CD14-positive monocyte (primary cell): ENCODE measurements around the gene CDH4. TPM values are rescaled to one million over a fixed set of nuclear protein-coding genes. Genes with fewer than 3 reads are reported as not detected.

ENCODE experiments used
- DNase-seq, 3 donors: peaks; one replicate each; pipeline ENCODE4 v3.0.0-alpha.2; 2011 to 2022
- H2AFZ ChIP-seq: 2 replicates; pipeline ENCODE4 v1.6.0; 2012; ENCODE audit warnings: mild to moderate bottlenecking, low read depth, low read length, inconsistent platforms; ENCODE audit not compliant: insufficient read depth, poor library complexity, severe bottlenecking
- H3K27ac ChIP-seq, 2 donors: 1 replicate in 1 of 2; 2 replicates in 1 of 2; pipeline ENCODE4 v1.5.1; 2012 to 2013; ENCODE audit warnings: low read length in 2 of 2, control low read depth in 1 of 2, inconsistent platforms in 1 of 2, low read depth in 1 of 2, mild to moderate bottlenecking in 1 of 2
- H3K27me3 ChIP-seq, 2 donors: one replicate each; pipeline versions ENCODE4 v1.6.0 to v1.6.1; 2011 to 2013; ENCODE audit warnings: low read length in 2 of 2; ENCODE audit not compliant: control insufficient read depth in 2 of 2, insufficient read depth in 2 of 2
- H3K36me3 ChIP-seq, 2 donors: replicated peaks in 1 of 2; 1 replicate in 1 of 2; 2 replicates in 1 of 2; pipeline versions ENCODE4 v1.5.1 to v1.6.1; 2012 to 2013; ENCODE audit warnings: low read length in 2 of 2, control low read depth in 1 of 2, inconsistent platforms in 1 of 2, mild to moderate bottlenecking in 1 of 2; ENCODE audit not compliant: insufficient read depth in 2 of 2, control insufficient read depth in 1 of 2
- H3K4me1 ChIP-seq, 2 donors: 1 replicate in 1 of 2; 2 replicates in 1 of 2; pipeline versions ENCODE4 v1.5.1 to v1.6.1; 2012 to 2013; ENCODE audit warnings: low read length in 2 of 2, control low read depth in 1 of 2, inconsistent platforms in 1 of 2, mild to moderate bottlenecking in 1 of 2, moderate library complexity in 1 of 2; ENCODE audit not compliant: insufficient read depth in 2 of 2, control insufficient read depth in 1 of 2
- H3K4me2 ChIP-seq: replicated peaks from 2 replicates; pipeline ENCODE3; 2012; ENCODE audit warnings: low read length, moderate library complexity, mild to moderate bottlenecking; ENCODE audit not compliant: poor library complexity, severe bottlenecking; ENCODE audit errors: extremely low read depth
- H3K4me3 ChIP-seq, 3 experiments: fragments of 200-600 bp in 1 of 3; sonication (generic) in 1 of 3; replicated peaks in 1 of 3; 1 replicate in 2 of 3; 2 replicates in 1 of 3; pipeline ENCODE4 v1.5.1; 2011 to 2013; ENCODE audit warnings: low read length in 3 of 3, mild to moderate bottlenecking in 3 of 3, control low read depth in 2 of 3, low read depth in 2 of 3, inconsistent platforms in 1 of 3, moderate library complexity in 1 of 3
- H3K79me2 ChIP-seq: 2 replicates; pipeline ENCODE4 v1.6.0; 2012; ENCODE audit warnings: mild to moderate bottlenecking, control low read depth, inconsistent platforms, low read length, moderate library complexity; ENCODE audit not compliant: insufficient read depth
- H3K9ac ChIP-seq: 2 replicates; pipeline ENCODE4 v1.6.0; 2017; ENCODE audit warnings: low read length, mild to moderate bottlenecking; ENCODE audit not compliant: insufficient read depth, poor library complexity, severe bottlenecking
- H3K9me3 ChIP-seq, 2 donors: replicated peaks in 1 of 2; 1 replicate in 1 of 2; 2 replicates in 1 of 2; pipeline versions ENCODE4 v1.5.1 to v1.6.1; 2012 to 2013; ENCODE audit warnings: low read length in 2 of 2, control low read depth in 1 of 2; ENCODE audit not compliant: control insufficient read depth in 1 of 2, insufficient read depth in 1 of 2
- H4K20me1 ChIP-seq: 2 replicates; pipeline ENCODE4 v1.6.0; 2012; ENCODE audit warnings: mild to moderate bottlenecking, low read length, control low read depth, moderate library complexity; ENCODE audit not compliant: insufficient read depth
- H3K27ac Mint-ChIP-seq, 7 donors: one replicate each; pipeline ENCODE4 v1.8.0; 2020; ENCODE audit warnings: mild to moderate bottlenecking in 7 of 7, mixed read lengths in 7 of 7, moderate library complexity in 6 of 7, inconsistent platforms in 2 of 7
- H3K27me3 Mint-ChIP-seq, 3 donors: one replicate each; pipeline ENCODE4 v1.8.0; 2021 to 2022; ENCODE audit warnings: low read depth in 3 of 3, mild to moderate bottlenecking in 3 of 3, mixed read lengths in 3 of 3, moderate library complexity in 3 of 3, inconsistent platforms in 1 of 3
- H3K36me3 Mint-ChIP-seq, 2 donors: one replicate each; pipeline ENCODE4 v1.8.0; 2020; ENCODE audit warnings: mixed read lengths in 2 of 2, inconsistent platforms in 1 of 2, mild to moderate bottlenecking in 1 of 2
- H3K4me1 Mint-ChIP-seq: one replicate; pipeline ENCODE4 v1.8.0; 2020; ENCODE audit warnings: mild to moderate bottlenecking, mixed read lengths
- H3K4me3 Mint-ChIP-seq, 2 donors: one replicate each; pipeline ENCODE4 v1.8.0; 2020; ENCODE audit warnings: mild to moderate bottlenecking in 2 of 2, mixed read lengths in 2 of 2, moderate library complexity in 1 of 2
- H3K9me3 Mint-ChIP-seq, 7 donors: one replicate each; pipeline ENCODE4 v1.8.0; 2020 to 2022; ENCODE audit warnings: mixed read lengths in 7 of 7, mild to moderate bottlenecking in 6 of 7, moderate library complexity in 6 of 7, inconsistent platforms in 2 of 7
- WGBS: methylation state at CpG from one replicate; pipeline ENCODE4 v1.1.5; 2013; ENCODE audit warnings: missing lambda C conversion rate; ENCODE audit not compliant: insufficient coverage; 5-methylcytosine and 5-hydroxymethylcytosine counted together
- intact Hi-C, 2 donors: fragments of 100-400 bp; cut with micrococcal nuclease; formaldehyde crosslinking; loops; one replicate each; pipeline versions ENCODE4 v1.15.0 to v1.15.1; 2023
- polyA plus RNA-seq, 3 donors: library from polyadenylated mRNA; depleted of rRNA in 1 of 3; unstranded in 2 of 3; stranded (reverse) in 1 of 3; fragments of 300-500 nt in 2 of 3; fragments of >200 nt in 1 of 3; fragmentation: Illumina TruSeq in 2 of 3; gene quantifications; 1 replicate in 2 of 3; 2 replicates in 1 of 3; pipeline ENCODE4 v1.2.3, GENCODE V29; 2012 to 2021
- TF ChIP-seq, protein P1 (sequence below): fragments of 200-600 bp; IDR thresholded peaks from one replicate; pipeline ENCODE4 v1.8.0; 2022; ENCODE audit warnings: antibody characterized with exemption, mild to moderate bottlenecking

CDH4 gene
- polyA plus RNA-seq, 3 donors, result not detected

DNA sequence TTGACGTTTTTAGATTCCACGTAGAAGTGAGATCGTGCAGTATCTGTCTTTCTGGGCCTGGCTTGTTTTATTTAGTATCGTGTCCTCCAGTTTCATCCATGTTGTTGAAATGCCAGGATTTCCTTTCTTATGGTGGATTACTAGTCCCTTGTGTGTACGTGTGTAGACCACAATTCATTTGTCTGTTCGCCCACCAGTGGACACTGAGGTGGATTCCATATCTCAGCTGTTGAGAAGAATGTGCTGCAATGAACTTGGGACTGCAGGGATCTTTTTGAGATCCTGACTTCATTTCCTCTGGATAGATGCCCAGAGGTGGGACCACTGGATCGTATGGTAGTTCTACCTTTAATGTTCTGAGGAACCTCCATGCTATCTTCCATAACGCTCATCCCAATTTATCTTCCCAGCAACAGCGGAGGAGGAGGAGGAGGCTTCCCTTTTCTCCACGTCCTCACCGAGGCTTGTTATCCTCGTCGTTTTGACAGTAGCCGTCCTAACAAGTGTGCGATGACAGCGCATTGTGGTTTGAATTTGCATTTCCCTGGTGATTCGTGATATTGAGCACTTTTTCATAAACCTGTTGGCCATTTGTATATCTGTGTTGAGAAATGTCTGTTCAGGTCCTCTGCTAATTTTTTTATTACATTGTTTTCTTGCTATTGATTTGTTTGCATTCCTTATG lies 62.4 kb downstream of the CDH4 start:
- H3K27ac ChIP-seq, result no peak overlapping the region
- no peaks in the 10 kb centered on the region for H3K36me3 Mint-ChIP-seq

DNA sequence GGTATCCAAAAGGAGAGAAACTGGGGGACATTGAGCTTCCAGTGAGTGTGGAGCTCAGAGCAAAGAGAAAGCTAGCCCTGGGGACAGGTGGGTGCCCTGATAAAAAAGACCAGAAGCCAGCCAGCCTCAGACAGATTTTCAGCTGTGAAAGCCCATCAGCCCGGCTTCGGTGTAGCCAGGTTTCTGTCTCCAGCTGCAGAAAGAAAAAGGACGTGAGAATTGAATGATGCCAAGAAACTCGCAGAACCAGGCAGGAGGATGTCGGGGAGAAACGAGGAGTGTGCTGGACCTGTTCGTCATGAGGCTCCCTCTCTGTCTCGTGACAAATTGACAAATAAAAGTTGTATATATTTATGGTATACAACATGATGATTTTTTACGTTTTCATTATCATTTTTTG lies 63.3 kb downstream of the CDH4 start:
- Mint-ChIP-seq H3K9me3 (peaks cover 0 to 41% (median 24%) of the 10 kb centered on the region in 7 donors), H3K4me3 (no peak overlapping the region), H3K4me1 (no peaks in the 10 kb centered on the region), H3K36me3 (no peaks in the 10 kb centered on the region), H3K27ac (no peak overlapping the region), H3K27me3 (peaks cover 0 to 3% (median 3%) of the 10 kb centered on the region in 3 donors)
- Histone ChIP-seq H3K27me3 (no peaks in the 10 kb centered on the region), H3K4me3 (no peak overlapping the region), H3K36me3 (no peaks in the 10 kb centered on the region), H3K4me1 (no peaks in the 10 kb centered on the region), H3K9ac (no peak overlapping the region), H3K9me3 (peaks cover 0 to 92% of the 10 kb centered on the region in 2 donors), H3K27ac (no peak overlapping the region), H4K20me1 (no peaks in the 10 kb centered on the region), H2AFZ (no peak overlapping the region), H3K79me2 (no peaks in the 10 kb centered on the region), H3K4me2 (no peak overlapping the region)
- intact Hi-C loops, result no loop called here
- WGBS, result 97% methylated on average over 5 of the region's 9 CpGs
- no peak for DNase-seq
- TF ChIP-seq, protein P1, sequence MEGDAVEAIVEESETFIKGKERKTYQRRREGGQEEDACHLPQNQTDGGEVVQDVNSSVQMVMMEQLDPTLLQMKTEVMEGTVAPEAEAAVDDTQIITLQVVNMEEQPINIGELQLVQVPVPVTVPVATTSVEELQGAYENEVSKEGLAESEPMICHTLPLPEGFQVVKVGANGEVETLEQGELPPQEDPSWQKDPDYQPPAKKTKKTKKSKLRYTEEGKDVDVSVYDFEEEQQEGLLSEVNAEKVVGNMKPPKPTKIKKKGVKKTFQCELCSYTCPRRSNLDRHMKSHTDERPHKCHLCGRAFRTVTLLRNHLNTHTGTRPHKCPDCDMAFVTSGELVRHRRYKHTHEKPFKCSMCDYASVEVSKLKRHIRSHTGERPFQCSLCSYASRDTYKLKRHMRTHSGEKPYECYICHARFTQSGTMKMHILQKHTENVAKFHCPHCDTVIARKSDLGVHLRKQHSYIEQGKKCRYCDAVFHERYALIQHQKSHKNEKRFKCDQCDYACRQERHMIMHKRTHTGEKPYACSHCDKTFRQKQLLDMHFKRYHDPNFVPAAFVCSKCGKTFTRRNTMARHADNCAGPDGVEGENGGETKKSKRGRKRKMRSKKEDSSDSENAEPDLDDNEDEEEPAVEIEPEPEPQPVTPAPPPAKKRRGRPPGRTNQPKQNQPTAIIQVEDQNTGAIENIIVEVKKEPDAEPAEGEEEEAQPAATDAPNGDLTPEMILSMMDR, result no peak

More for the DNA sequence above, 62.4 kb downstream of the CDH4 start:
- Histone ChIP-seq H3K9ac (no peak overlapping the region), H3K4me3 (no peak overlapping the region), H3K4me1 (no peaks in the 10 kb centered on the region), H4K20me1 (no peaks in the 10 kb centered on the region), H3K27me3 (no peaks in the 10 kb centered on the region), H2AFZ (no peak overlapping the region), H3K4me2 (no peak overlapping the region), H3K79me2 (no peaks in the 10 kb centered on the region), H3K36me3 (no peaks in the 10 kb centered on the region), H3K9me3 (peaks cover 0 to 90% of the 10 kb centered on the region in 2 donors)
- Mint-ChIP-seq H3K4me3 (no peak overlapping the region), H3K27ac (no peak overlapping the region), H3K27me3 (peaks cover 0 to 6% (median 3%) of the 10 kb centered on the region in 3 donors), H3K9me3 (peaks cover 0 to 39% (median 21%) of the 10 kb centered on the region in 7 donors), H3K4me1 (no peaks in the 10 kb centered on the region)
- WGBS, result 94% methylated on average over 9 of the region's 17 CpGs
- intact Hi-C loops, result no loop called here
- TF ChIP-seq, protein P1, result no peak
- no peak for DNase-seq
